ENCODE results near the gene TBC1D5. TPM values are rescaled to one million over a fixed set of nuclear protein-coding genes. Genes with fewer than 3 reads are reported as not detected.
"Not testable (repeated sequence)": the region's sequence is repeated elsewhere in the genome, so short reads cannot be mapped to it uniquely, and the experiment has no call there.

The TBC1D5 gene
- total and polyA plus RNA-seq, 2 of the 8 experiments (the other 6 are each of a cell fraction or from before 2014, with no cell fraction given), result 11.0 to 22.9 TPM

GRCh38 chr3:17655743-17656142 is 86.7 kb downstream of the TBC1D5 start (continued):
- no peak for TF ChIP-seq ATF2 (IDR thresholded peaks at IDR 0.05; ENCODE audit: low read length)
- no peak for TF ChIP-seq CTBP2 (IDR thresholded peaks at IDR 0.05; ENCODE audit: borderline replicate concordance, insufficient read depth, insufficient read length, low read length)
- TF ChIP-seq CBX5 (IDR thresholded peaks at IDR 0.05; ENCODE audit: low read depth, low read length), result no peak
- no peak for TF ChIP-seq HDAC6 (IDR thresholded peaks at IDR 0.05; ENCODE audit: low read depth, low read length)

- H3K4me1 ChIP-seq (replicated peaks in 1 of 4; ENCODE audit: control insufficient read depth in 3 of 4, insufficient read depth in 4 of 4, low read length in 3 of 4); POLR2A ChIA-PET (ENCODE audit: partially characterized antibody); H2AK5ac ChIP-seq (ENCODE audit: low read depth, low read length); H3K14ac ChIP-seq (ENCODE audit: insufficient read length); H3K9ac ChIP-seq (replicated peaks in 1 of 4; ENCODE audit: extremely low read depth in 1 of 4, low read depth in 3 of 4, low read length in 3 of 4); H3K27ac ChIP-seq (ENCODE audit: low read depth, low read length); H3K56ac ChIP-seq (replicated peaks; ENCODE audit: insufficient read length, low read depth, low read length); H3K23ac ChIP-seq (ENCODE audit: insufficient read length); H2BK15ac ChIP-seq (ENCODE audit: low read length); H3K18ac ChIP-seq (ENCODE audit: extremely low read depth, low read length); H4K8ac ChIP-seq (ENCODE audit: extremely low read depth, insufficient read depth, low read length); H3K4ac ChIP-seq (replicated peaks; ENCODE audit: insufficient read length, low read depth, low read length); H3K79me1 ChIP-seq (ENCODE audit: low read depth, low read length); H3K23me2 ChIP-seq (ENCODE audit: low read depth, low read length); H2AFZ ChIP-seq (ENCODE audit: low read length); H3K9me3 ChIP-seq (ENCODE audit: insufficient read depth in 2 of 2, low read depth in 1 of 2, low read length in 1 of 2); H2BK12ac ChIP-seq (ENCODE audit: low read depth, low read length); H3K4me3 ChIP-seq (ENCODE audit: extremely low read depth in 1 of 4, insufficient read depth in 2 of 4, low read depth in 3 of 4, low read length in 4 of 4); H3K36me3 ChIP-seq (ENCODE audit: control insufficient read depth in 2 of 4, insufficient read depth in 4 of 4, low read length in 3 of 4); H3K4me2 ChIP-seq (ENCODE audit: insufficient read depth in 1 of 2, low read depth in 2 of 2, low read length in 2 of 2); H4K5ac ChIP-seq (ENCODE audit: insufficient read length, low read depth, low read length); H2BK5ac ChIP-seq (ENCODE audit: low read depth, low read length); H4K20me1 ChIP-seq (replicated peaks in 1 of 2; ENCODE audit: control insufficient read depth in 1 of 2, insufficient read depth in 2 of 2, low read length in 2 of 2); FAIRE-seq; H2BK20ac ChIP-seq (ENCODE audit: low read length); H2BK120ac ChIP-seq (replicated peaks; ENCODE audit: low read depth, low read length); DNase-seq (ENCODE audit: low read depth in 1 of 2, low spot score in 2 of 2); CTCF ChIA-PET (ENCODE audit: partially characterized antibody); H3K27me3 ChIP-seq (replicated peaks in 1 of 4; ENCODE audit: control insufficient read depth in 3 of 4, extremely low read depth in 1 of 4, insufficient read depth in 3 of 4, low read length in 3 of 4); H4K91ac ChIP-seq (replicated peaks; ENCODE audit: insufficient read length, low read length); H3K79me2 ChIP-seq (ENCODE audit: control insufficient read depth in 1 of 2, insufficient read depth in 2 of 2, low read length in 2 of 2): not testable (repeated sequence)
- 94% methylated on average over 2 of the region's 4 CpGs; no CpG with 5 or more reads in 1 of the 2 experiments for WGBS, 2 experiments (ENCODE audit: extremely low coverage in 1 of 2, insufficient coverage in 1 of 2, insufficient read length in 1 of 2, insufficient replicate concordance in 2 of 2, low coverage in 1 of 2, low lambda C conversion rate in 2 of 2, missing lambda C conversion rate in 1 of 2)
Observed at GRCh38 chr3:17649748-17650147, 92.7 kb downstream of the TBC1D5 start.
